HepG2 (cell line): ENCODE results near the gene JPH4. TPM values are rescaled to one million over a fixed set of nuclear protein-coding genes. Genes with fewer than 3 reads are reported as not detected.

Source experiments
- ARNT ChIP-seq: fragments of 450-650 bp; IDR thresholded peaks from 2 replicates; pipeline ENCODE4 v1.6.1; 2017
- ELF3 ChIP-seq: IDR thresholded peaks from 2 replicates; pipeline ENCODE4 v1.6.1; 2016; ENCODE audit warnings: missing genetic modification reagents, missing compliant biosample characterization
- EZH2 ChIP-seq: conservative IDR thresholded peaks from 2 replicates; pipeline ENCODE4 v1.6.1; 2012; ENCODE audit warnings: mild to moderate bottlenecking, low read depth, low read length, moderate library complexity
- HMG20B ChIP-seq: conservative IDR thresholded peaks from 2 replicates; pipeline ENCODE4 v1.6.1; 2016; ENCODE audit warnings: missing genetic modification reagents, missing compliant biosample characterization
- IKZF4 ChIP-seq: sonication (generic); formaldehyde crosslinking; IDR thresholded peaks from 2 replicates; pipeline ENCODE4 v1.5.1; 2020; ENCODE audit warnings: borderline replicate concordance, mild to moderate bottlenecking, low read depth, missing genetic modification reagents; ENCODE audit errors: not compliant biosample characterization
- POLR2AphosphoS5 ChIP-seq: IDR thresholded peaks from 2 replicates; pipeline ENCODE4 v1.6.1; 2012; ENCODE audit warnings: low read depth, low read length
- SIN3B ChIP-seq: fragments of 150-350 bp; IDR thresholded peaks from 2 replicates; pipeline ENCODE4 v1.6.1; 2014; ENCODE audit warnings: low read length
- SKI ChIP-seq: fragments of 450-650 bp; IDR thresholded peaks from one replicate; pipeline ENCODE4 v1.6.1; 2018; ENCODE audit warnings: mild to moderate bottlenecking; ENCODE audit not compliant: partially characterized antibody
- SMC3 ChIP-seq: IDR thresholded peaks from 2 replicates; pipeline ENCODE4 v1.6.1; 2011; ENCODE audit warnings: low read length, improper control_type of control experiment
- XRCC5 ChIP-seq: fragments of 200-400 bp; formaldehyde crosslinking; optimal IDR thresholded peaks from 2 replicates; pipeline ENCODE3; 2017; ENCODE audit warnings: mild to moderate bottlenecking, low read length
- ZFX ChIP-seq: sonication (generic); formaldehyde crosslinking; IDR thresholded peaks from 2 replicates; pipeline ENCODE4 v1.4.0; 2020; ENCODE audit warnings: mild to moderate bottlenecking, low read depth, missing genetic modification reagents, moderate library complexity
- ZKSCAN5 ChIP-seq: sonication (generic); formaldehyde crosslinking; IDR thresholded peaks from 2 replicates; pipeline ENCODE4 v1.5.1; 2020; ENCODE audit warnings: mild to moderate bottlenecking, missing genetic modification reagents
- ZNF292 ChIP-seq: sonication (generic); formaldehyde crosslinking; IDR thresholded peaks from 2 replicates; pipeline ENCODE4 v1.8.1; 2022; ENCODE audit warnings: mild to moderate bottlenecking, low read depth, missing genetic modification reagents, borderline replicate concordance
- ZNF326 ChIP-seq: sonication (generic); formaldehyde crosslinking; IDR thresholded peaks from 2 replicates; pipeline ENCODE4 v1.4.0; 2020; ENCODE audit warnings: missing genetic modification reagents, borderline replicate concordance
- ZNF777 ChIP-seq: sonication (generic); formaldehyde crosslinking; IDR thresholded peaks from 2 replicates; pipeline ENCODE4 v1.4.0; 2020; ENCODE audit warnings: missing genetic modification reagents
- polyA plus RNA-seq, 8 experiments: library from polyadenylated mRNA; depleted of rRNA in 3 of 8; stranded (reverse) in 7 of 8; unstranded in 1 of 8; fragments of >200 nt; fragmentation: Illumina TruSeq in 4 of 8; extraction: Trizol in 4 of 8; gene quantifications; 2 replicates each; pipeline versions ENCODE4 v1.2.1 to v1.2.3, GENCODE V29; 2011 to 2016; ENCODE audit warnings: low read depth in 4 of 8, missing spikeins in 1 of 8, mixed read lengths in 1 of 8; ENCODE audit not compliant: insufficient read depth in 1 of 8
- total RNA-seq, 5 experiments: library from RNA; depleted of rRNA; stranded (reverse); fragments of >200 nt; fragmentation: Illumina TruSeq; extraction: Trizol; gene quantifications; 2 replicates each; pipeline ENCODE4 v1.2.3, GENCODE V29; 2016; ENCODE audit warnings: low read depth in 1 of 5
- TF ChIP-seq, protein P1 (sequence below): sonication (generic); formaldehyde crosslinking; IDR thresholded peaks from 2 replicates; pipeline ENCODE4 v1.4.0; 2020; ENCODE audit warnings: missing genetic modification reagents, borderline replicate concordance
- TF ChIP-seq, protein P2 (sequence below): sonication (generic); formaldehyde crosslinking; IDR thresholded peaks from 2 replicates; pipeline ENCODE4 v1.8.1; 2022; ENCODE audit warnings: low read depth, mild to moderate bottlenecking, missing genetic modification reagents
- TF ChIP-seq, protein P3 (sequence below): IDR thresholded peaks from 2 replicates; pipeline ENCODE4 v1.6.1; 2016; ENCODE audit warnings: mild to moderate bottlenecking
- TF ChIP-seq, protein P4 (sequence below): sonication (generic); formaldehyde crosslinking; conservative IDR thresholded peaks from 2 replicates; pipeline ENCODE4 v1.8.0; 2022; ENCODE audit warnings: mild to moderate bottlenecking, moderate library complexity, missing genetic modification reagents

JPH4 gene
- total and polyA plus RNA-seq, 2 of the 13 experiments (the other 11 are each of a cell fraction or from before 2014, with no cell fraction given): 0.08 to 0.22 TPM

DNA sequence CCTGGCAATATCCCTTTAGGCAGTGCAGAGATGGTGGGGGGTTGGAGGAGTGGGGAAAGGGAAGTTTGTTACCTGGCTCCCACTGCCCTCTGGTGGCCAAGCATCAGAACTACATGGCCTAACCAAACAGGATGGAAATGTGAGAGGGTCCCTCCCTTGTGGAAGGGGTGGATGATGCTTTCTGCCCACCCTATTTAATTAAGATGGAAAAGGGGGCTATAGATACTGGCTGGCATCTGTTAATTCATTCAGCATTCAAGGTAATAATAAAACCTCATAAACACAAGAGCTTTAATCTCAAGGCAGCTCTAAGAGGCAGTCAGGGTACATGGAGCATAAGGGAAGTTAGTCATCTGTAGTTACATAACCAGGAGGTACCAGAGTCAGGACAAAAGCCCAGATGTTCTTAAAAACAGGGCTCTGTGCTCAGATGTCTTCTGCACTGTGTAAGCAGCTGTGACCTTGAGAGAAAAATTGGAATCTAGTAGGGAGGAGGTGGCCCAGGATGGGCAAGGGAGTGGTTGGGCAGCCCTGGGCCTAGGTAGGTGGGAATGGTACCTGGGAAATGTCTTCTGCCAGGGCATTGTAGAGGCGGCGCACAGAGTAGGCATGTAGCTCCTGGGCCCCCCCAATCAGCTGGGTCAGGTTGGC lies 15.6 kb downstream of the JPH4 start (continued):
- TF ChIP-seq, protein P1, sequence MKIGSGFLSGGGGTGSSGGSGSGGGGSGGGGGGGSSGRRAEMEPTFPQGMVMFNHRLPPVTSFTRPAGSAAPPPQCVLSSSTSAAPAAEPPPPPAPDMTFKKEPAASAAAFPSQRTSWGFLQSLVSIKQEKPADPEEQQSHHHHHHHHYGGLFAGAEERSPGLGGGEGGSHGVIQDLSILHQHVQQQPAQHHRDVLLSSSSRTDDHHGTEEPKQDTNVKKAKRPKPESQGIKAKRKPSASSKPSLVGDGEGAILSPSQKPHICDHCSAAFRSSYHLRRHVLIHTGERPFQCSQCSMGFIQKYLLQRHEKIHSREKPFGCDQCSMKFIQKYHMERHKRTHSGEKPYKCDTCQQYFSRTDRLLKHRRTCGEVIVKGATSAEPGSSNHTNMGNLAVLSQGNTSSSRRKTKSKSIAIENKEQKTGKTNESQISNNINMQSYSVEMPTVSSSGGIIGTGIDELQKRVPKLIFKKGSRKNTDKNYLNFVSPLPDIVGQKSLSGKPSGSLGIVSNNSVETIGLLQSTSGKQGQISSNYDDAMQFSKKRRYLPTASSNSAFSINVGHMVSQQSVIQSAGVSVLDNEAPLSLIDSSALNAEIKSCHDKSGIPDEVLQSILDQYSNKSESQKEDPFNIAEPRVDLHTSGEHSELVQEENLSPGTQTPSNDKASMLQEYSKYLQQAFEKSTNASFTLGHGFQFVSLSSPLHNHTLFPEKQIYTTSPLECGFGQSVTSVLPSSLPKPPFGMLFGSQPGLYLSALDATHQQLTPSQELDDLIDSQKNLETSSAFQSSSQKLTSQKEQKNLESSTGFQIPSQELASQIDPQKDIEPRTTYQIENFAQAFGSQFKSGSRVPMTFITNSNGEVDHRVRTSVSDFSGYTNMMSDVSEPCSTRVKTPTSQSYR (CRISPR knock-in tag): peak; percentile 52; the same call in 1 of the 2 replicates
- TF ChIP-seq ZKSCAN5 (CRISPR knock-in tag) (no peak), ZNF777 (CRISPR knock-in tag) (no peak), ZNF292 (no peak), HMG20B (no peak; the same call in 1 of the 2 replicates), ELF3 (peak; percentile 68; the same call in 1 of the 2 replicates), ZNF326 (CRISPR knock-in tag) (peak; percentile 55; the same call in 1 of the 2 replicates), SMC3 (peak; percentile 97), POLR2AphosphoS5 (peak; percentile 29; the same call in 1 of the 2 replicates), ZFX (CRISPR knock-in tag) (peak; percentile 77; the same call in 1 of the 2 replicates), XRCC5 (peak; percentile 87), IKZF4 (CRISPR knock-in tag) (no peak), SIN3B (peak; percentile 40; the same call in 1 of the 2 replicates), SKI (no peak), ARNT (no peak), EZH2 (no peak)
- TF ChIP-seq, protein P2, sequence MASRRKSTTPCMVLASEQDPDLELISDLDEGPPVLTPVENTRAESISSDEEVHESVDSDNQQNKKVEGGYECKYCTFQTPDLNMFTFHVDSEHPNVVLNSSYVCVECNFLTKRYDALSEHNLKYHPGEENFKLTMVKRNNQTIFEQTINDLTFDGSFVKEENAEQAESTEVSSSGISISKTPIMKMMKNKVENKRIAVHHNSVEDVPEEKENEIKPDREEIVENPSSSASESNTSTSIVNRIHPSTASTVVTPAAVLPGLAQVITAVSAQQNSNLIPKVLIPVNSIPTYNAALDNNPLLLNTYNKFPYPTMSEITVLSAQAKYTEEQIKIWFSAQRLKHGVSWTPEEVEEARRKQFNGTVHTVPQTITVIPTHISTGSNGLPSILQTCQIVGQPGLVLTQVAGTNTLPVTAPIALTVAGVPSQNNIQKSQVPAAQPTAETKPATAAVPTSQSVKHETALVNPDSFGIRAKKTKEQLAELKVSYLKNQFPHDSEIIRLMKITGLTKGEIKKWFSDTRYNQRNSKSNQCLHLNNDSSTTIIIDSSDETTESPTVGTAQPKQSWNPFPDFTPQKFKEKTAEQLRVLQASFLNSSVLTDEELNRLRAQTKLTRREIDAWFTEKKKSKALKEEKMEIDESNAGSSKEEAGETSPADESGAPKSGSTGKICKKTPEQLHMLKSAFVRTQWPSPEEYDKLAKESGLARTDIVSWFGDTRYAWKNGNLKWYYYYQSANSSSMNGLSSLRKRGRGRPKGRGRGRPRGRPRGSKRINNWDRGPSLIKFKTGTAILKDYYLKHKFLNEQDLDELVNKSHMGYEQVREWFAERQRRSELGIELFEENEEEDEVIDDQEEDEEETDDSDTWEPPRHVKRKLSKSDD (CRISPR knock-in tag): no peak
- TF ChIP-seq, protein P3, sequence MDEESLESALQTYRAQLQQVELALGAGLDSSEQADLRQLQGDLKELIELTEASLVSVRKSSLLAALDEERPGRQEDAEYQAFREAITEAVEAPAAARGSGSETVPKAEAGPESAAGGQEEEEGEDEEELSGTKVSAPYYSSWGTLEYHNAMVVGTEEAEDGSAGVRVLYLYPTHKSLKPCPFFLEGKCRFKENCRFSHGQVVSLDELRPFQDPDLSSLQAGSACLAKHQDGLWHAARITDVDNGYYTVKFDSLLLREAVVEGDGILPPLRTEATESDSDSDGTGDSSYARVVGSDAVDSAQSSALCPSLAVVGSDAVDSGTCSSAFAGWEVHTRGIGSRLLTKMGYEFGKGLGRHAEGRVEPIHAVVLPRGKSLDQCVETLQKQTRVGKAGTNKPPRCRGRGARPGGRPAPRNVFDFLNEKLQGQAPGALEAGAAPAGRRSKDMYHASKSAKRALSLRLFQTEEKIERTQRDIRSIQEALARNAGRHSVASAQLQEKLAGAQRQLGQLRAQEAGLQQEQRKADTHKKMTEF (CRISPR knock-in tag): peak; percentile 51; the same call in 1 of the 2 replicates
- TF ChIP-seq, protein P4, sequence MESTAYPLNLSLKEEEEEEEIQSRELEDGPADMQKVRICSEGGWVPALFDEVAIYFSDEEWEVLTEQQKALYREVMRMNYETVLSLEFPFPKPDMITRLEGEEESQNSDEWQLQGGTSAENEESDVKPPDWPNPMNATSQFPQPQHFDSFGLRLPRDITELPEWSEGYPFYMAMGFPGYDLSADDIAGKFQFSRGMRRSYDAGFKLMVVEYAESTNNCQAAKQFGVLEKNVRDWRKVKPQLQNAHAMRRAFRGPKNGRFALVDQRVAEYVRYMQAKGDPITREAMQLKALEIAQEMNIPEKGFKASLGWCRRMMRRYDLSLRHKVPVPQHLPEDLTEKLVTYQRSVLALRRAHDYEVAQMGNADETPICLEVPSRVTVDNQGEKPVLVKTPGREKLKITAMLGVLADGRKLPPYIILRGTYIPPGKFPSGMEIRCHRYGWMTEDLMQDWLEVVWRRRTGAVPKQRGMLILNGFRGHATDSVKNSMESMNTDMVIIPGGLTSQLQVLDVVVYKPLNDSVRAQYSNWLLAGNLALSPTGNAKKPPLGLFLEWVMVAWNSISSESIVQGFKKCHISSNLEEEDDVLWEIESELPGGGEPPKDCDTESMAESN: 0 out of 2 replicates have a peak, but pooled peaks have one; percentile 15
